Lung (tissue), 12 donors: Measurements from ENCODE around the gene GPHA2. TPM values are rescaled to one million over a fixed set of nuclear protein-coding genes. Genes with fewer than 3 reads are reported as not detected.

Experiments
- ATAC-seq: fragments of 200-7000 bp; cut with Tn5 transposase; one replicate; pipeline ENCODE4 v1.9.1; 2020; ENCODE audit warnings: moderate number of reproducible peaks; ENCODE audit not compliant: insufficient read depth, low FRiP score
- DNase-seq, 3 donors: peaks; one replicate each; pipeline ENCODE4 v3.0.0-alpha.2; 2013 to 2017
- H3K27ac ChIP-seq, 2 donors: one replicate each; pipeline ENCODE4 v1.5.1; 2013; ENCODE audit warnings: mild to moderate bottlenecking in 2 of 2, moderate library complexity in 2 of 2, control low read depth in 1 of 2, inconsistent platforms in 1 of 2, low read depth in 1 of 2, low read length in 1 of 2
- H3K27me3 ChIP-seq, 3 donors: one replicate each; pipeline ENCODE4 v1.5.1; 2013; ENCODE audit warnings: low read length in 2 of 3; ENCODE audit not compliant: control insufficient read depth in 3 of 3, insufficient read depth in 3 of 3
- H3K36me3 ChIP-seq, 4 donors: one replicate each; pipeline ENCODE4 v1.5.1; 2013; ENCODE audit warnings: low read length in 4 of 4, mild to moderate bottlenecking in 1 of 4, moderate library complexity in 1 of 4; ENCODE audit not compliant: control insufficient read depth in 4 of 4, insufficient read depth in 4 of 4
- H3K4me1 ChIP-seq, 5 donors: one replicate each; pipeline ENCODE4 v1.5.1; 2013; ENCODE audit warnings: low read length in 5 of 5, mild to moderate bottlenecking in 2 of 5, moderate library complexity in 1 of 5; ENCODE audit not compliant: control insufficient read depth in 5 of 5, insufficient read depth in 5 of 5
- H3K4me3 ChIP-seq: one replicate; pipeline ENCODE4 v1.5.1; 2013; ENCODE audit warnings: mild to moderate bottlenecking, control low read depth, moderate library complexity
- H3K9ac ChIP-seq, 2 donors: one replicate each; pipeline ENCODE4 v1.5.1; 2013; ENCODE audit warnings: low read length in 2 of 2, control low read depth in 1 of 2; ENCODE audit not compliant: insufficient read depth in 1 of 2
- H3K9me3 ChIP-seq, 4 donors: one replicate each; pipeline ENCODE4 v1.5.1; 2013; ENCODE audit warnings: low read length in 3 of 4, mild to moderate bottlenecking in 1 of 4, moderate library complexity in 1 of 4; ENCODE audit not compliant: control insufficient read depth in 4 of 4, insufficient read depth in 3 of 4
- CTCF ChIP-seq: IDR thresholded peaks from 2 replicates; pipeline ENCODE4 v1.5.1; 2012; ENCODE audit warnings: mild to moderate bottlenecking; ENCODE audit errors: control extremely low read depth, extremely low read depth
- WGBS, 2 donors: extraction: QIAGEN DNeasy Blood & Tissue Kit; methylation state at CpG; one replicate each; pipeline ENCODE4 v1.1.7; 2013; 5-methylcytosine and 5-hydroxymethylcytosine counted together
- polyA plus RNA-seq, 2 donors: library from polyadenylated mRNA; stranded (reverse); fragments of 200-250 nt; gene quantifications; one replicate each; pipeline ENCODE4 v1.2.1, GENCODE V29; 2013
- total RNA-seq, 2 donors: library from RNA; depleted of rRNA in 1 of 2; stranded (reverse); fragments of >200 nt in 1 of 2; gene quantifications; one replicate each; pipeline ENCODE4 v1.2.1, GENCODE V29; 2014 to 2021
- donor health status: control.
- donor health status: control.
- donor health status: Bipolar disorder and iron deficiency.
- donor health status: healthy.
- donor health status: DM: yes; HTN: yes; CAD: no.

GPHA2 gene
- total and polyA plus RNA-seq, 4 donors = 0.19 TPM; not detected in 3

- no peak overlapping the region for H3K4me3 ChIP-seq
- H3K9ac ChIP-seq = no peak overlapping the region
- ATAC-seq = no peak
- no peak for DNase-seq
- TF ChIP-seq CTCF = no peak
- H3K27me3 ChIP-seq = no peaks in the 10 kb centered on the region
- peaks cover 0 to 11% (median 1%) of the 10 kb centered on the region in 4 donors for H3K36me3 ChIP-seq
- no peak overlapping the region for H3K27ac ChIP-seq
- H3K4me1 ChIP-seq = peaks cover 0 to 12% (median 6%) of the 10 kb centered on the region in 5 donors
- no peaks in the 10 kb centered on the region for H3K9me3 ChIP-seq
- 93 to 97% methylated on average over 7 of the region's 7 CpGs for whole genome bisulfite sequencing, 2 donors
Observed at GRCh38 chr11:64890522-64890939, 45.2 kb downstream of the GPHA2 start.

- no peaks in the 10 kb centered on the region for H3K36me3 ChIP-seq
- no peak overlapping the region for H3K4me3 ChIP-seq
- WGBS, 2 donors = 68 to 75% methylated on average over 9 of the region's 9 CpGs
- no peaks in the 10 kb centered on the region for H3K9me3 ChIP-seq
- ATAC-seq (no peak), DNase-seq (no peak)
- TF ChIP-seq CTCF = no peak
- H3K4me1 ChIP-seq = peaks cover 0 to 11% (median 6%) of the 10 kb centered on the region in 5 donors
- no peak overlapping the region for H3K27ac ChIP-seq
- peak overlapping the region in 1 of 2 donors; percentile 43 for H3K9ac ChIP-seq
- H3K27me3 ChIP-seq = no peaks in the 10 kb centered on the region
Observed at GRCh38 chr11:64888729-64889511, 46.8 kb downstream of the GPHA2 start.

- Histone ChIP-seq H3K27me3 (no peaks in the 10 kb centered on the region), H3K36me3 (no peaks in the 10 kb centered on the region), H3K4me3 (no peak overlapping the region), H3K9me3 (no peaks in the 10 kb centered on the region), H3K4me1 (peaks cover 0 to 11% (median 6%) of the 10 kb centered on the region in 5 donors), H3K9ac (peak overlapping the region in 1 of 2 donors; percentile 48), H3K27ac (peak overlapping the region in 1 of 2 donors; percentile 13)
- DNase-seq (no peak), ATAC-seq (no peak)
- no peak for TF ChIP-seq CTCF
- 68 to 73% methylated on average over 8 of the region's 8 CpGs for WGBS, 2 donors
Observed at GRCh38 chr11:64888406-64888728, 47.3 kb downstream of the GPHA2 start.
